ENCODE results near the gene FOXA3.

Gene FOXA3

GRCh38 chr19:45863840-45864628 is at the start of gene FOXA3:
Gene FOXA3, plus strand, starts transcription at chr19:45864326. Its CDS starts 131 bp downstream, at chr19:45864457.
- DNase-seq (ENCODE audit: low spot score) = no peak

GRCh38 chr19:45814851-45815480 is 49.2 kb upstream of the FOXA3 start, which contains the start of gene RSPH6A:
Gene RSPH6A, minus strand, starts transcription at chr19:45815308. Its CDS starts 132 bp downstream, at chr19:45815176.
- DNase-seq (ENCODE audit: low spot score) = no peak

- no peak for DNase-seq (ENCODE audit: low spot score)
Observed at GRCh38 chr19:45815481-45816216, 48.5 kb upstream of the FOXA3 start.

GRCh38 chr19:45816236-45817009 is 47.7 kb upstream of the FOXA3 start:
- DNase-seq (ENCODE audit: low spot score) = no peak

- peak; percentile 86 for DNase-seq (ENCODE audit: low spot score)
Observed at GRCh38 chr19:45817010-45817724, 47.0 kb upstream of the FOXA3 start.

GRCh38 chr19:45817725-45818301 is 46.3 kb upstream of the FOXA3 start:
- DNase-seq (ENCODE audit: low spot score) = no peak

- no peak for DNase-seq (ENCODE audit: low spot score)
Observed at GRCh38 chr19:45819769-45820168, 44.4 kb upstream of the FOXA3 start.

- no peak for DNase-seq (ENCODE audit: low spot score)
Observed at GRCh38 chr19:45820413-45821102, 43.6 kb upstream of the FOXA3 start.

- DNase-seq (ENCODE audit: low spot score) = no peak
Observed at GRCh38 chr19:45821103-45821521, 43.0 kb upstream of the FOXA3 start.

GRCh38 chr19:45821570-45821969 is 42.6 kb upstream of the FOXA3 start:
- DNase-seq (ENCODE audit: low spot score) = no peak

GRCh38 chr19:45822716-45823115 is 41.4 kb upstream of the FOXA3 start:
- DNase-seq (ENCODE audit: low spot score) = no peak

- DNase-seq (ENCODE audit: low spot score) = no peak
Observed at GRCh38 chr19:45823182-45823581, 40.9 kb upstream of the FOXA3 start.

- DNase-seq (ENCODE audit: low spot score) = no peak
Observed at GRCh38 chr19:45824041-45824471, 40.1 kb upstream of the FOXA3 start.

- DNase-seq (ENCODE audit: low spot score) = no peak
Observed at GRCh38 chr19:45824531-45825262, 39.4 kb upstream of the FOXA3 start.

GRCh38 chr19:45825263-45825605 is 38.9 kb upstream of the FOXA3 start:
- DNase-seq (ENCODE audit: low spot score) = no peak

GRCh38 chr19:45825917-45826893 is 37.9 kb upstream of the FOXA3 start:
- DNase-seq (ENCODE audit: low spot score) = no peak

- DNase-seq (ENCODE audit: low spot score) = no peak
Observed at GRCh38 chr19:45826934-45827333, 37.2 kb upstream of the FOXA3 start.

- no peak for DNase-seq (ENCODE audit: low spot score)
Observed at GRCh38 chr19:45827459-45828093, 36.5 kb upstream of the FOXA3 start.

Measured in cerebellar cortex (tissue), 1 donor.